ENCODE data around the gene DPY30.

The DPY30 gene

GRCh38 chr2:31983762-31984467, 55.7 kb downstream of the DPY30 start:
- no peak overlapping the region for H3K4me3 ChIP-seq (ENCODE audit: low read depth, low read length)
- TF ChIP-seq, protein P1, sequence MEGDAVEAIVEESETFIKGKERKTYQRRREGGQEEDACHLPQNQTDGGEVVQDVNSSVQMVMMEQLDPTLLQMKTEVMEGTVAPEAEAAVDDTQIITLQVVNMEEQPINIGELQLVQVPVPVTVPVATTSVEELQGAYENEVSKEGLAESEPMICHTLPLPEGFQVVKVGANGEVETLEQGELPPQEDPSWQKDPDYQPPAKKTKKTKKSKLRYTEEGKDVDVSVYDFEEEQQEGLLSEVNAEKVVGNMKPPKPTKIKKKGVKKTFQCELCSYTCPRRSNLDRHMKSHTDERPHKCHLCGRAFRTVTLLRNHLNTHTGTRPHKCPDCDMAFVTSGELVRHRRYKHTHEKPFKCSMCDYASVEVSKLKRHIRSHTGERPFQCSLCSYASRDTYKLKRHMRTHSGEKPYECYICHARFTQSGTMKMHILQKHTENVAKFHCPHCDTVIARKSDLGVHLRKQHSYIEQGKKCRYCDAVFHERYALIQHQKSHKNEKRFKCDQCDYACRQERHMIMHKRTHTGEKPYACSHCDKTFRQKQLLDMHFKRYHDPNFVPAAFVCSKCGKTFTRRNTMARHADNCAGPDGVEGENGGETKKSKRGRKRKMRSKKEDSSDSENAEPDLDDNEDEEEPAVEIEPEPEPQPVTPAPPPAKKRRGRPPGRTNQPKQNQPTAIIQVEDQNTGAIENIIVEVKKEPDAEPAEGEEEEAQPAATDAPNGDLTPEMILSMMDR (IDR thresholded peaks at IDR 0.05; ENCODE audit: low read depth, low read length, missing control alignments), result no peak
- DNase-seq (ENCODE audit: low read depth), result no peak

DNA sequence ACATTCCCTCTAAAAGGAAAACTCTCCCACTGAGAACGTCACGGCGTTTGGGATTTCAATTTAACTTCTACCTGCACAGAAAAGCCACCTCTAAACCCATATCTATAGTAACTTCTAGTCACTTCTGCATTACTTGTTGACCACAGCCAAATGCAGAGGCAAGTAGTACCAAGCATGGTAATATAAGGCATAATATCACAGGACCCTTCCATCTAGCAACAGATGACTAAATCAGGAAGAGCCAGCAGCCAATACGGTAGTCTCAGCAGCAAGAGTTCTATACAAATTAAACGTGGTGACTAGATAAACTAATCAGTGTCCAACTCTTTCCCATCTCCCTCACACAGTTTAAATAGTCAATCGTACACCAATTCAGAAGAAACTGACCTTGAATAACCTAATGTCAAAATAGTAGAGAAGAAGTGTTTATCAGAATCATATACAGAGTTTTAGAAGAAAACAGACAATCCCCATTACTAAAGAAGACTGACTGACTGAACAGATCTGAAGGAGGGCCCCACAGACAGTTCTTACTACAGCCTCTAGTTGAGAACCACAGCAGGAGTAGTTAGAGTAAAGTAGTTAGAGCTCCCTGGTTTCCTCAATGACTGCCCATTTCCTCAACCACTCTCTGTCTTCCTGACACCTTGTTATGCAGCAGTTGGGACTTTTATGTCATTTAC, 58.8 kb downstream of the DPY30 start:
- no peak overlapping the region; the same call in 1 of the 2 replicates for H3K4me3 ChIP-seq (ENCODE audit: low read depth, low read length)
- DNase-seq (ENCODE audit: low read depth), result peak; percentile 57
- TF ChIP-seq, protein P1 (IDR thresholded peaks at IDR 0.05; ENCODE audit: low read depth, low read length, missing control alignments), result peak; percentile 34

- TF ChIP-seq, protein P1 (IDR thresholded peaks at IDR 0.05; ENCODE audit: low read depth, low read length, missing control alignments), result no peak
- DNase-seq (ENCODE audit: low read depth), result no peak
- no peak overlapping the region for H3K4me3 ChIP-seq (ENCODE audit: low read depth, low read length)
Measured at GRCh38 chr2:31979956-31980355, 59.6 kb downstream of the DPY30 start.

DNA sequence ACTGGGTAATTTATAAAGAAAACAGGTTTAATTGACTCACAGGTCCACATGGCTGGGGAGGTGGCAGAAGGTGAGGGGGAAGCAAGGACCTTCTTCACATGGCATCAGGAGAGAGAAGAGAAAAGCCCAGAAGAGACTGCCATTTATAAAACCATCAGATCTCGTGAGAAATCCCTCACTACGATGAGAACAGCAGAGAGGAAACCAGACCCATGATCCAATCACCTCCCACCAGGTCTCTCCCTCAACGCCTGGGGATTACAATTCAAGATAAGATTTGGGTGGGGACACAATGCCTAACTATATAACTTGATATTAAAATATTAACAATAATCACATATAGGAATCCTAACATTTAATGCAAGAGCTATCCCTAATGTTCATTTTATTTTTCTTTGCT, 60.6 kb downstream of the DPY30 start:
- no peak for DNase-seq (ENCODE audit: low read depth)
- TF ChIP-seq, protein P1 (IDR thresholded peaks at IDR 0.05; ENCODE audit: low read depth, low read length, missing control alignments), result no peak

GRCh38 chr2:31978436-31978835, 61.2 kb downstream of the DPY30 start:
- no peak overlapping the region for H3K4me3 ChIP-seq (ENCODE audit: low read depth, low read length)
- no peak for DNase-seq (ENCODE audit: low read depth)
- TF ChIP-seq, protein P1 (IDR thresholded peaks at IDR 0.05; ENCODE audit: low read depth, low read length, missing control alignments), result no peak

More for the DNA sequence above, 60.6 kb downstream of the DPY30 start:
- no peak overlapping the region for H3K4me3 ChIP-seq (ENCODE audit: low read depth, low read length)

Measured in GM12864 (cell line).